Esophagus squamous epithelium (tissue), 5 donors: ENCODE data around the gene SCAF1. TPM values are rescaled to one million over a fixed set of nuclear protein-coding genes. Genes with fewer than 3 reads are reported as not detected.

Experiments
- DNase-seq: peaks from one replicate; lab custom pipeline; 2025; lab: John Stamatoyannopoulos, UW
- H3K27ac ChIP-seq, 4 donors: fragments of 200-600 bp; sonication (generic); one replicate each; pipeline ENCODE4 v1.5.1; 2016 to 2019; ENCODE audit warnings: mild to moderate bottlenecking in 1 of 4
- H3K27me3 ChIP-seq, 4 donors: fragments of 200-600 bp; sonication (generic); 1 replicate in 3 of 4; 2 replicates in 1 of 4; pipeline versions ENCODE4 v1.5.1 to v1.6.0; 2017 to 2021; ENCODE audit warnings: antibody characterized with exemption in 1 of 4
- H3K36me3 ChIP-seq, 3 donors: fragments of 200-600 bp; sonication (generic); one replicate each; pipeline ENCODE4 v1.5.1; 2016 to 2019
- H3K4me1 ChIP-seq, 3 donors: fragments of 200-600 bp; sonication (generic); one replicate each; pipeline ENCODE4 v1.5.1; 2017 to 2019
- H3K4me3 ChIP-seq, 4 donors: fragments of 200-600 bp; sonication (generic); 1 replicate in 3 of 4; 2 replicates in 1 of 4; pipeline ENCODE4 v1.5.1; 2016 to 2019; ENCODE audit warnings: mild to moderate bottlenecking in 2 of 4, moderate library complexity in 1 of 4
- H3K9me3 ChIP-seq, 3 donors: fragments of 200-600 bp; sonication (generic); one replicate each; pipeline ENCODE4 v1.5.1; 2016 to 2019
- CTCF ChIP-seq, 6 experiments: fragments of 450-650 bp in 4 of 6; fragments of 200-600 bp in 2 of 6; sonication (generic) in 2 of 6; IDR thresholded peaks; one replicate each; pipeline ENCODE4 v1.5.1; 2016 to 2019; ENCODE audit warnings: antibody characterized with exemption in 6 of 6, mild to moderate bottlenecking in 4 of 6, moderate library complexity in 4 of 6
- POLR2A ChIP-seq, 4 donors: fragments of 450-650 bp; IDR thresholded peaks; one replicate each; pipeline ENCODE4 v1.6.1; 2017; ENCODE audit warnings: antibody characterized with exemption in 4 of 4, mild to moderate bottlenecking in 4 of 4, moderate library complexity in 3 of 4
- WGBS, 2 donors: methylation state at CpG; one replicate each; pipeline ENCODE4 v1.1.5; 2018; 5-methylcytosine and 5-hydroxymethylcytosine counted together
- intact Hi-C: fragments of 100-400 bp; cut with DNase I; formaldehyde crosslinking; loops from one replicate; pipeline ENCODE4 v1.15.0; 2022
- total RNA-seq, 4 donors: library from RNA; depleted of rRNA; stranded (reverse); fragments of >200 nt; gene quantifications; one replicate each; pipeline ENCODE4 v1.1.0, GENCODE V29; 2016
- donor health status: DM: yes; HTN: yes; CAD: no.

SCAF1 gene
- total RNA-seq, 4 donors from 2014 or later, result 11.0 to 24.8 (median 15.2) TPM

GRCh38 chr19:49594993-49595818, 46.8 kb upstream of the SCAF1 start:
- H3K4me1 ChIP-seq, result peaks cover 15 to 47% (median 21%) of the 10 kb centered on the region in 3 donors
- intact Hi-C loops, result no loop called here
- peaks cover 40 to 64% (median 43%) of the 10 kb centered on the region in 3 donors for H3K36me3 ChIP-seq
- peak overlapping the region in 1 of 4 donors; percentile 9 for H3K27ac ChIP-seq
- TF ChIP-seq CTCF (IDR thresholded peaks at IDR 0.05) (no peak), POLR2A (IDR thresholded peaks at IDR 0.05) (no peak)
- 97 to 99% methylated on average over 8 to 16 of the region's 35 CpGs for WGBS, 2 donors
- H3K4me3 ChIP-seq, result no peak overlapping the region
- no peaks in the 10 kb centered on the region for H3K27me3 ChIP-seq
- no peak for DNase-seq
- no peaks in the 10 kb centered on the region for H3K9me3 ChIP-seq

GRCh38 chr19:49595819-49596404, 46.1 kb upstream of the SCAF1 start:
- H3K9me3 ChIP-seq, result no peaks in the 10 kb centered on the region
- no peak for TF ChIP-seq CTCF (IDR thresholded peaks at IDR 0.05)
- TF ChIP-seq POLR2A (IDR thresholded peaks at IDR 0.05), result no peak
- peaks cover 40 to 71% (median 44%) of the 10 kb centered on the region in 3 donors for H3K36me3 ChIP-seq
- DNase-seq, result no peak
- H3K27me3 ChIP-seq, result no peaks in the 10 kb centered on the region
- WGBS, 2 donors, result 100% methylated on average over 3 to 6 of the region's 32 CpGs
- intact Hi-C loops, result no loop called here
- H3K4me1 ChIP-seq, result peaks cover 15 to 41% (median 21%) of the 10 kb centered on the region in 3 donors
- no peak overlapping the region for H3K27ac ChIP-seq
- H3K4me3 ChIP-seq, result no peak overlapping the region

- no peak for TF ChIP-seq CTCF (IDR thresholded peaks at IDR 0.05)
- no peak for TF ChIP-seq POLR2A (IDR thresholded peaks at IDR 0.05)
- 90 to 93% methylated on average over 10 to 11 of the region's 15 CpGs for WGBS, 2 donors
- Histone ChIP-seq H3K9me3 (no peaks in the 10 kb centered on the region), H3K27ac (no peak overlapping the region), H3K27me3 (no peaks in the 10 kb centered on the region), H3K36me3 (peaks cover 44 to 76% (median 49%) of the 10 kb centered on the region in 3 donors), H3K4me3 (no peak overlapping the region), H3K4me1 (peaks cover 15 to 41% (median 21%) of the 10 kb centered on the region in 3 donors)
- no peak for DNase-seq
- intact Hi-C loops, result no loop called here
Measured at GRCh38 chr19:49596407-49596806, 45.6 kb upstream of the SCAF1 start.

GRCh38 chr19:49596954-49597702, 44.9 kb upstream of the SCAF1 start:
- no peak for TF ChIP-seq POLR2A (IDR thresholded peaks at IDR 0.05)
- TF ChIP-seq CTCF (IDR thresholded peaks at IDR 0.05), result no peak
- no peaks in the 10 kb centered on the region for H3K9me3 ChIP-seq
- H3K4me1 ChIP-seq, result peaks cover 15 to 36% (median 19%) of the 10 kb centered on the region in 3 donors
- DNase-seq, result no peak
- H3K27ac ChIP-seq, result no peak overlapping the region
- WGBS, 2 donors, result 96 to 97% methylated on average over 5 to 15 of the region's 65 CpGs
- H3K27me3 ChIP-seq, result no peaks in the 10 kb centered on the region
- no peak overlapping the region for H3K4me3 ChIP-seq
- H3K36me3 ChIP-seq, result peaks cover 49 to 83% (median 56%) of the 10 kb centered on the region in 3 donors
- intact Hi-C loops, result no loop called here
